Bronchial epithelial cell (primary cell): ENCODE measurements around the gene ARHGAP4. TPM values are rescaled to one million over a fixed set of nuclear protein-coding genes. Genes with fewer than 3 reads are reported as not detected.

Experiments used
- DNase-seq: peaks from one replicate; pipeline ENCODE4 v3.0.0-alpha.2; 2010; ENCODE audit warnings: low read depth
- FAIRE-seq: peaks from 2 replicates; lab custom pipeline; 2011; peaks lifted over from hg19 to GRCh38; lab: Jason Lieb, UNC
- H3K27me3 ChIP-seq: 2 replicates; pipeline ENCODE4 v1.5.1; 2011; ENCODE audit warnings: low read length; ENCODE audit not compliant: control insufficient read depth, insufficient read depth
- H3K36me3 ChIP-seq: 2 replicates; pipeline ENCODE4 v1.5.1; 2011; ENCODE audit warnings: low read length; ENCODE audit not compliant: control insufficient read depth, insufficient read depth
- H3K4me3 ChIP-seq: 2 replicates; pipeline ENCODE4 v1.5.1; 2011; ENCODE audit warnings: mild to moderate bottlenecking, low read depth, low read length, control low read depth
- CTCF ChIP-seq: IDR thresholded peaks from 2 replicates; pipeline ENCODE4 v1.5.1; 2011; ENCODE audit warnings: mild to moderate bottlenecking, moderate library complexity, low read length, control low read depth, inconsistent platforms; ENCODE audit not compliant: insufficient read depth, severe bottlenecking
- total RNA-seq: library from RNA; depleted of rRNA; stranded (reverse); fragments of >200 nt; gene quantifications from 2 replicates; pipeline ENCODE4 v1.2.1, GENCODE V29; 2014

ARHGAP4 gene
- total RNA-seq, 1 donor from 2014 or later: 0.79 TPM

GRCh38 chrX:153965406-153965805, 39.3 kb upstream of the ARHGAP4 start:
- Histone ChIP-seq H3K27me3 (no peaks in the 10 kb centered on the region), H3K36me3 (peaks cover 11% of the 10 kb centered on the region), H3K4me3 (no peak overlapping the region)
- DNase-seq: no peak
- FAIRE-seq: no peak
- TF ChIP-seq CTCF: no peak

GRCh38 chrX:153964105-153964504, 38.0 kb upstream of the ARHGAP4 start:
- H3K27me3 ChIP-seq: no peaks in the 10 kb centered on the region
- peaks cover 11% of the 10 kb centered on the region for H3K36me3 ChIP-seq
- H3K4me3 ChIP-seq: no peak overlapping the region
- FAIRE-seq (no peak), DNase-seq (no peak)
- no peak for TF ChIP-seq CTCF

GRCh38 chrX:153963546-153963945, 37.5 kb upstream of the ARHGAP4 start:
- DNase-seq (no peak), FAIRE-seq (no peak)
- TF ChIP-seq CTCF: no peak
- peaks cover 11% of the 10 kb centered on the region for H3K36me3 ChIP-seq
- H3K27me3 ChIP-seq: no peaks in the 10 kb centered on the region
- H3K4me3 ChIP-seq: no peak overlapping the region

GRCh38 chrX:153961292-153961691, 35.2 kb upstream of the ARHGAP4 start:
- H3K36me3 ChIP-seq: peaks cover 16% of the 10 kb centered on the region
- H3K27me3 ChIP-seq: no peaks in the 10 kb centered on the region
- DNase-seq (no peak), FAIRE-seq (no peak)
- no peak for TF ChIP-seq CTCF
- no peak overlapping the region for H3K4me3 ChIP-seq

GRCh38 chrX:153960786-153961185, 34.7 kb upstream of the ARHGAP4 start:
- H3K4me3 ChIP-seq: no peak overlapping the region
- FAIRE-seq: no peak
- no peak for DNase-seq
- H3K27me3 ChIP-seq: no peaks in the 10 kb centered on the region
- peaks cover 17% of the 10 kb centered on the region for H3K36me3 ChIP-seq
- TF ChIP-seq CTCF: no peak

- peaks cover 17% of the 10 kb centered on the region for H3K36me3 ChIP-seq
- TF ChIP-seq CTCF: no peak
- no peak overlapping the region for H3K4me3 ChIP-seq
- no peak for DNase-seq
- no peak for FAIRE-seq
- no peaks in the 10 kb centered on the region for H3K27me3 ChIP-seq
Observed at GRCh38 chrX:153960077-153960476, 34.0 kb upstream of the ARHGAP4 start.
